GM18508 (cell line): ENCODE measurements around the gene RABEPK.
"Not testable (repeated sequence)": the region's sequence is repeated elsewhere in the genome, so short reads cannot be mapped to it uniquely, and the experiment has no call there.

Source experiments
- ATAC-seq: cut with Tn5 transposase; IDR thresholded peaks from one replicate; pipeline ENCODE4 v1.9.1; 2021; ENCODE audit warnings: moderate number of reproducible peaks; ENCODE audit not compliant: insufficient read depth, unreplicated experiment

Gene RABEPK

GRCh38 chr9:125190361-125190801, 10.0 kb upstream of the RABEPK start:
- ATAC-seq, result no peak

GRCh38 chr9:125194466-125194865, 5.9 kb upstream of the RABEPK start:
- ATAC-seq, result not testable (repeated sequence)

- ATAC-seq, result not testable (repeated sequence)
Observed at GRCh38 chr9:125195591-125195990, 4.8 kb upstream of the RABEPK start.

GRCh38 chr9:125202846-125203618, 2.7 kb downstream of the RABEPK start:
- no peak for ATAC-seq

DNA sequence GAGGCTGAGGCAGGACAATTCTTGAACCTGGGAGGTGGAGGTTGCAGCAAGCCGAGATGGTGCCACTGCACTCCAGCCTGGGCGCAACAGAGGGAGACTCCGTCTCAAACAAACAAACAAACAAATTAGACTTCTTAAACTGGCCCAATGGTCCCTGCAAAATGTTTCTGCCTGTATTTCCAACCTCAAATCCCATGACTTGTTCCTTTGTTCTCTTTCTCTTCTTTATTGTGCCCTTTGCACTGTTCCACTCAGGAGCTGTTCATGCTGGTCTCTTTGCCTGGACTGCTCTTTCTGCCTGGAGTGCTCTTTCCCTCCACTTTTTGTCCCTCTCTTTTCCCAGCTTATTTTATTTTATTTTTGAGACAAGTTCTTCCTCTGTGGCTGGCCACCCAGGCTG, 4.1 kb downstream of the RABEPK start:
- no peak for ATAC-seq

DNA sequence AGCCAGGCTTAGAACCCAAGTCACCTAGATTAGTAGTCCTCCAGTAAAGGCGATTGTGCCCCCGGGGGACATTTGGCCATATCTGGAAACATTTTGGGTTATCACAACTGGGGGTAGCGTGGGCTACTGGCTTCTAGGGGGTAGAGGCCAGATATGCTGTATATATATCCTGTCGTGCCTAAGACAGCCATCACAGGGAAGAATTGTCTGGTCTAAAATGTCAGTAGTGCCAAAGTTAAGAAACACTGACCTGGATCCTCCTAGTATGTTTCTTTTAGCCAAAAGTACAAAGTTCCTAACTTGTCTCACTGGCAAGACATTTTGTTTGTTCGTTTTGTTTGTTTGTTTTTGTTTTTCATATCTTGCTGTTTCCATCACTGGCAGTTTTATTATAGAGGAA, 13.8 kb downstream of the RABEPK start:
- ATAC-seq, result no peak

- no peak for ATAC-seq
Observed at GRCh38 chr9:125218621-125219020, 18.3 kb downstream of the RABEPK start.

- not testable (repeated sequence) for ATAC-seq
Observed at GRCh38 chr9:125224858-125225257, 24.5 kb downstream of the RABEPK start.

- ATAC-seq, result no peak
Observed at GRCh38 chr9:125227761-125228160, 27.4 kb downstream of the RABEPK start.

DNA sequence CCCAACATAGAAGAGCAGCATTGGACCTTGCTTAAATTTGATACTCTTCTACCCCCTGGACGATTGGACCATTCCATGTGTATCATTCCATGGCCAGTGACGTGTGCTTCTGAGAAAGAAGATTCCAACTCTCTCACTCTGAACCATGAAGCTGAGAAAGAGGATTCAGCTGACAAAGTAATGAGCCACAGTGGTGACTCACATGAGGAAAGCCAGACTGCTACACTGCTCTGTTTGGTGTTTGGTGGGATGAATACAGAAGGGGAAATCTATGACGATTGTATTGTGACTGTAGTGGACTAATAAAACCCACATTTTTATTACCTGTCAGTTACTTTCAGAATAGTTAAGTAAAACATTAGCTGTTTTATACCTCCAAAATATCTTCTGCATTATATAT, 33.3 kb downstream of the RABEPK start:
- ATAC-seq, result no peak

DNA sequence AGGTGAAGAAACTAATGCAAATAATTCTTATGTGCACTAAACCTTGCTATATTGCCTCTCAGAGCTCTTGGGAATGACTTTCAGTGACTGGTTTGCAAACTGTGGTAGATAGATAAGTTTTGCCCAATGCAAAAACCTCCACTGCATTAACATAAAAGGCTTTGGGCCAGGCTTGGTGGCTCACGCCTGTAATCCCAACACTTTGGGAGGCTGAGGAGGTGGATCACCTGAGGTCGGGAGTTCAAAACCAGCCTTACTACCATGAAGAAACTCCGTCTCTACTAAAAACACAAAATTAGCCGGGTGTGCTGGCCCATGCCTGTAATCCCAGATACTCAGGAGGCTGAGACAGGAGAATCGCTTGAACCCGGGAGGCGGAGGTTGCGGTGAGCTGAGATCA, 33.8 kb downstream of the RABEPK start:
- not testable (repeated sequence) for ATAC-seq

- ATAC-seq, result no peak
Observed at GRCh38 chr9:125235804-125236519, 35.6 kb downstream of the RABEPK start.

GRCh38 chr9:125236520-125237159, 36.3 kb downstream of the RABEPK start:
- not testable (repeated sequence) for ATAC-seq

- no peak for ATAC-seq
Observed at GRCh38 chr9:125238127-125238914, 38.0 kb downstream of the RABEPK start.

DNA sequence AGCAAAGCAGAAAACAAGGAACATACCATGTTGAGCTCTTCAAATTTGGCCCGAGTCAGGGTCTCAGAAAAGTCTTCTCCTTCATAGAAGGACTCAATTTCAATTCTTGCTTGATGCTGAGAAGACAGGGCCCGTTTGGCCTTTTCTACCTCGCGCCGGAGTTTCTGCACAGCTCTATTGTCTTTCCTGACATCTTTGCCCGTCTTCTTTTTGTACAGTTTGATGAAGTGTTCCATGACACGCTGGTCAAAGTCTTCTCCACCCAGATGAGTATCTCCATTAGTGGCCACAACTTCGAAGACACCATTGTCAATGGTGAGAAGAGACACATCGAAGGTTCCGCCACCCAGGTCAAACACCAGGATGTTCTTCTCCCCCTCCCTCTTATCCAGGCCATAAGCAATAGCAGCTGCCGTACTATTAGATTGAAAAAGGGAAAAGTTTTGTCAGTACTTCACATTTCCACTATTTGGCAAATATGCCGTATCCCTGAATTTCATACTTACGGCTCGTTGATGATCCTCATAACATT, 38.6 kb downstream of the RABEPK start:
- ATAC-seq, result no peak

DNA sequence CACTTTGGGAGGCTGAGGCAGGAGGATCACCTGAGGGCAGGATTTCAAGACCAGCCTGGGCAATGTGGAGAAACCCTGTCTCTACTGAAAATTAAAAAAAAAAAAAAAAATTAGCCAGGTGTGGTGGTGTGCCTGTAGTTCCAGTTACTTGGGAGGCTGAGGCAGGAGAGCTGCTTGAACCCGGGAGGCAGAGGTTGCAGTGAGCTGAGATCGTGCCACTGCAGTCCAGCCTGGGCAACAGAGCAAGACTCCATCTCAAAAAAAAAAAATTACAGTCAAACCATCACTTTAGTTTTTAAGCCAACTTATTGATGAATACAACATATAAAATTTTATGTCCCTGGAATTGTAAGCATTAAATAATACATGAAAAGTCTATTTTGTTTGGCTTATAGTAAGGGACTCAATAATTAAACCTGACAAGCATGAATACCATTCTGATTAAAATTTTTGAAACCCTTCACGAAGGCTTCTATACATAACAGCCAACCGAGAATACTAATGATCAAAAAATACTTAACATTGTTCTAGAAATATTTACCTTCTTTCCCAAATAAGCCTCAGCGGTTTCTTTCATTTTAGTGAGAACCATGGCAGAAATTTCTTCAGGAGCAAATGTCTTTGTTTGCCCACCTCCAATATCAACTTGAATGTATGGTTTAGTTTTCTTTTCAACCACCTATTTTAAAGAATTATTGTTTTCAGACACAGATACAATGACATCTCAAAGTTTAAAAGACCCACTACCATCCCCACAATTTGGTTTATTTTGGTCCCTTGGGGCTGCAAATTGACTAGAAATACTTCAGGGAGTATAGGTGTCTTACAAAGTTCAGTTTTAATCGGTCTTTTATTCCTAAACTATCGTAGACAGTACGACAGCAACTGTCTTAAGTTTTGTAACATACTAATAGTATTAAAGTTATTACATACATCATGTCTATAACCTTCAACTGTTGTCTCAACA, 39.6 kb downstream of the RABEPK start:
- no peak for ATAC-seq

GRCh38 chr9:125240649-125240999, 40.3 kb downstream of the RABEPK start:
- ATAC-seq, result peak; percentile 1

- ATAC-seq, result peak; percentile 91
Observed at GRCh38 chr9:125241000-125241862, 40.9 kb downstream of the RABEPK start, which contains the start of gene HSPA5. HSPA5 (minus strand) TSS chr9:125241343; CDS start chr9:125241126, 217 bp downstream.
